Bronchial epithelial cell (primary cell): ENCODE results near the gene GLRX5. TPM values are rescaled to one million over a fixed set of nuclear protein-coding genes. Genes with fewer than 3 reads are reported as not detected.
A peak's percentile ranks its signal among the peaks of the same experiment; 100 is the strongest.

Source experiments
- DNase-seq: peaks from one replicate; pipeline ENCODE4 v3.0.0-alpha.2; 2010; ENCODE audit warnings: low read depth
- FAIRE-seq: peaks from 2 replicates; lab custom pipeline; 2011; peaks lifted over from hg19 to GRCh38; lab: Jason Lieb, UNC
- H3K27me3 ChIP-seq: 2 replicates; pipeline ENCODE4 v1.5.1; 2011; ENCODE audit warnings: low read length; ENCODE audit not compliant: control insufficient read depth, insufficient read depth
- H3K36me3 ChIP-seq: 2 replicates; pipeline ENCODE4 v1.5.1; 2011; ENCODE audit warnings: low read length; ENCODE audit not compliant: control insufficient read depth, insufficient read depth
- H3K4me3 ChIP-seq: 2 replicates; pipeline ENCODE4 v1.5.1; 2011; ENCODE audit warnings: mild to moderate bottlenecking, low read depth, low read length, control low read depth
- CTCF ChIP-seq: IDR thresholded peaks from 2 replicates; pipeline ENCODE4 v1.5.1; 2011; ENCODE audit warnings: mild to moderate bottlenecking, moderate library complexity, low read length, control low read depth, inconsistent platforms; ENCODE audit not compliant: insufficient read depth, severe bottlenecking
- total RNA-seq: library from RNA; depleted of rRNA; stranded (reverse); fragments of >200 nt; gene quantifications from 2 replicates; pipeline ENCODE4 v1.2.1, GENCODE V29; 2014

The GLRX5 gene
- total RNA-seq, 1 donor from 2014 or later, result 74.8 TPM

GRCh38 chr14:95511687-95512086 lies 23.2 kb upstream of the GLRX5 start:
- no peak for DNase-seq
- TF ChIP-seq CTCF, result no peak
- no peak for FAIRE-seq
- Histone ChIP-seq H3K4me3 (no peak overlapping the region), H3K36me3 (no peaks in the 10 kb centered on the region), H3K27me3 (no peaks in the 10 kb centered on the region)

DNA sequence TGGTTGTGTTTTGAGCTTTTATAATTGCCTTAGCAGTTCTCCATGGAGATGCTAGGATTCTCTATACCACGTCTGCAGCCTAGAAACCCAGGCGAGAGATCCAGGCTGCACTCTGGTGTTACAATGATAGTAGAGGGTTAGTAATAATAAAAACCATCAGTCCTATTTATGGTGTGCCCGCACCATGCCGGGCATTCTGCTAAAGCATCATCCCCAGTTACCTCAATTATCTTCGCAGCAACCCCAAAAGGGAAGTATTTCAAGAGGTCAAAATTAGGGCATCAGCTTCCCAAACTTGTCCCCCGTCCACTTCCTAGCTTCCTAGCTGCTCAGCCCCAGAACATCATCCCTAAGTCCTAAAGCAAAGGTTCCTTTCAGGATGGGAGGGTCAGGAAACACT lies 21.6 kb upstream of the GLRX5 start:
- H3K27me3 ChIP-seq, result no peaks in the 10 kb centered on the region
- FAIRE-seq (no peak), DNase-seq (no peak)
- no peak for TF ChIP-seq CTCF
- no peaks in the 10 kb centered on the region for H3K36me3 ChIP-seq
- no peak overlapping the region for H3K4me3 ChIP-seq

DNA sequence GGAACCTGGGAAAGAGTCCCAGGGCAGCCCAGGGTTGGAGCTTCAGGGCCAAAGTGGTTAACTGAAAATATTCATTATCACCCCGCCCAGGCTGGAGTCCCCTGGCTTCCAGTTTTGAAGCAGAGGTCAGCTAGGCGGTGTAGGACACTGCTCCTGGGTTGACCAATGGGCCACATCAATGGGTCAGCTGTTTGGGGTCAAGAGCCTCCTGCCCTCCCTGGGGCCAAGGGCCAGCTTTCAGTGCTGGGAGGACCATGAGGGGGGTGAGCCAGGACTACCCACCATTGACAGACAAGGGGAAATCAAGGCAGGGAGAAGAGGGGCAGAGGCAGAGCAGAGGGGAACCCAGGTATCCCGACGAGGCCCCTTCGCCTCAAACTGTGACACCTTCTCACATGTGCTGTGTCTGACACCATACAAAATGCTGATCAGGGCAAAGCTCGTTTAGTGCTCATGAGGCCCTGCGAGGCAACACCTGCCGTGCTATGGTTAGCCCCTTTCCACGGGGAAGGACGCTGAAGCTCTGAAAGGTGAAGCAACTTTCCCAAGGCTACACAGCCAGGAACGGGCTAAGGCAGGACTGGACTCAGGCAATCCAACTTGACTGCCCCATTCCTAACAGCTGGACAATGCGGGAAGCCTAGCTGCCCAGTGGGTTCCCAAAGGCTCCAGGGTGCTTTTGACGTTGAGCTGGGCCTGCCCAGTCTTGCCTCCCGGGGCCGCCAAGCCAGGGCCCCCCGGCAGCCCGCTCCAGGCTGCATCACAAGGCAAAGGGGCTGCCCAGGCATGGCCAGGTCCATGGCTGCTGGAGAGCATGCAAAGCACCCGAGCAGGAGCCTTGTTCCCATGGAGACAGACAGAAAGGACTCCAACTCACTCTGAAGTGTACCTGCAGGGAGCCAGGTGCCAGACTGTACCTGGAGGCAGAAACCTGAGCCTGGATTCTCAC lies 20.4 kb upstream of the GLRX5 start:
- DNase-seq (peak; percentile 71), FAIRE-seq (no peak)
- Histone ChIP-seq H3K4me3 (no peak overlapping the region), H3K36me3 (no peaks in the 10 kb centered on the region), H3K27me3 (no peaks in the 10 kb centered on the region)
- TF ChIP-seq CTCF, result no peak

DNA sequence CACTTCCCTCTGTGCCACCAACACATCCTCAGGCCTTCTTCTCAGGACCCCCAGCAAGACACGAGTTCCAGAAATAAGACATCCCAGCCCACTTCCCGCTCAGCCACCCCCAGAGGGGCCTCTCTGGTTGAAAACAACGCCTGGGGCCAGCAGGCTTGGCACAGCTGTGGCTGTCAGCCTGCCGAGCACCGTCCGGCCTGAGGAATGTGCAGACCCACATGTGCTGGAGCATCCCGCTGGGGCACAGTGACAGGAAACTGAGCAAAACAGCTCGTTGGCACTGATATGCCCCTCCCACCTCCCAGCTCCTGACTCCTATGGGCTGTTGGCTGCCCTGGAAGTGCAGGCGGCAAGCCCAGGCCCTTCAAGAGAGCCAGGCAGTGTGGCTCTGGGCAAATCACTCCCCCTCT lies 19.8 kb upstream of the GLRX5 start:
- H3K4me3 ChIP-seq, result no peak overlapping the region
- DNase-seq (peak; percentile 31), FAIRE-seq (no peak)
- no peak for TF ChIP-seq CTCF
- no peaks in the 10 kb centered on the region for H3K36me3 ChIP-seq
- no peaks in the 10 kb centered on the region for H3K27me3 ChIP-seq

DNA sequence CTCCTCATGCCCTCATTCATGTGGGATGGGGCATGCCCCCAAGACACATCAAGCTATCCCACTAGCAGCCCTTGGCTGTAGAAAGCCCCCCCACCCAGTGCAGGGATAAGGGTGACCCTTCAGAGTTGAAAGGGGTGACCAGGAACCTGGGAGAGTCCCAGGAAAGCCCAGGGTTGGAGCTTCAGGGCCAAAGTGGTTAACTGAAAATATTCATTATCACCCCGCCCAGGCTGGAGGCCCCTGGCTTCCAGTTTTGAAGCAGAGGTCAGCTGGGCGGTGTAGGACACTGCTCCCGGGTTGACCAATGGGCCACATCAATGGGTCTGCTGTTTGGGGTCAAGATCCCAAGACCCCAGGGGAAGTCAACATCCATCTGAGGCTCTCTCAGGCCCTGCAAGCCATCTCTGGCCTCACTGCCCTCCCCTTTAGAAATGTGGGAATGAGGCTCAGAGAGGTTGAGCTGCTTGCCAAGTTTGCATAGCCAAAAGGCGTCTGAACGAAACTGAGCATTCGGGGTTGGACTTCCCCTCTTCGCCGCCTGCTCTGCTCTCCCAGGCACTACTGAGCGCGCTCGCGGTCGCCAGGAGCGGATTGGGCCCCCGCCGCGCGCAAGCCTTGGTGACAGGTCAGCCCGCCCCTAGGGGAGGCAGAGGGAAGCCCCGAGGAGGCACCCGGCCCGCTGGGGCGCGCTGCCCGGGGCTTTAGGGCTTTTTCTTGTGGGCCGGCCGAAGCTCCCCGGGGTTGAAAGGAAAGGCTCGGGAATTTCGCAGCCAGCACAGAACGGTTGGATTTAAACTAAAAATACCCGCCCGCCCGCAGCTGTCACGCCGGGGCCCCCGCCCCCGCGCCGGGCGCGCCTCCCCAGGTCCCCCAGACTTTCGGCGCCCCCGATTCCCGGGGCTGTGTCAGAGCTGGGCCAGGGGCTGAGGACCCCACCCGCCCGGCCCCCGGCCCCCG lies 19.0 kb upstream of the GLRX5 start:
- Histone ChIP-seq H3K27me3 (no peaks in the 10 kb centered on the region), H3K36me3 (no peaks in the 10 kb centered on the region), H3K4me3 (peak overlapping the region; percentile 43)
- peak; percentile 19 for TF ChIP-seq CTCF
- DNase-seq, result no peak
- FAIRE-seq, result no peak
